Measurements from ENCODE around the gene CNTN1.
"Not testable (repeated sequence)": the region's sequence is repeated elsewhere in the genome, so short reads cannot be mapped to it uniquely, and the experiment has no call there.

Gene CNTN1

DNA sequence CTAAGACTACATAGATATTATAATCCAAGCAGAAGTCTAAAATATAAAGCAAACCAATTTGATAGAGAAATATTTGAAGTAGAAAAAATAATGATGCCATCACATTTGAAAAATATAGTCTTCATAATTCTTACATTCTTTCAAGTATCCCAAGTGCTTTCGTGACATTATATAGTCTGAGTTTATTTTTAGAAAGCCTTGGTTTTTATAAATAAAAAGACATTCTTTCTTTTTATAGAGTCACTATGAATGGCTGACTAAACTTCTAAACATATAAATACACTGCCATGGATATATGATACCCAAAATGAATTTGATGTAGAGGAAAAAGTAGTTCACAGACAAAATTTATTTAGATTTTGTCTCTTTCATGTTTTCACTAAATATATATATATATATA is 360.8 kb downstream of the CNTN1 start:
- DNase-seq: no peak

DNA sequence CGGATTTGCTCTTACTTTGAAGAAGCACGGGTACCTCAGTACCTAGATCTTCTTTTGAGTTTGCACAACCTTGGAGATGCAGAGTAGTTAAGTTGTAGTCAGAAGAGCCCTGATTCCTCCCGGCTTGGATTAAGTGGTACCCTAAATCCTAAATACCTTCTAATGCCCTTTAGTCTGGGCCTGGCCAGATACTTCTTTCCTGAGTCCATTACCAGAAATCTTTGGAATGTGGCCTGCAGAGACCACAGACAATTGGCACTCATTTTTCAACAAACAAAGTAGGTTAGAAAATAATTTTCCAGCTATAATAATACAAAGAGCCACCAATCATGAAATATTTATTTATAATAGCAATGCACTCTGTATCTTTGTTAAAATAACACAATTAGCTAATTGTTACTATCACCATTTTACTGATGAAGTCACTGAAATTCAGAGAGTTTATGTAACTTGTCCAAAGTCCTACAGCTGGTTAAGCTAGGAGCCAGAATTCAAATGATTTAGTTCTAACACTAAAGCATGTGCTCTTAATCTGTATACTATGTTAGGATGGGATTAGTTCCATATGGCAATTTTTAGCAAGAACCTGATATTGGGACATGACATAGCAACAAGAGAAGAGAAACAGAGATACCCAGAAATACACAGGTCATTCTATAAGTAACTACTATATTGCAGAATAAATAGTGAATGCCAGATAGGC is 363.8 kb downstream of the CNTN1 start:
- no peak for DNase-seq

GRCh38 chr12:41058266-41058665 is 366.0 kb downstream of the CNTN1 start:
- DNase-seq: no peak

DNA sequence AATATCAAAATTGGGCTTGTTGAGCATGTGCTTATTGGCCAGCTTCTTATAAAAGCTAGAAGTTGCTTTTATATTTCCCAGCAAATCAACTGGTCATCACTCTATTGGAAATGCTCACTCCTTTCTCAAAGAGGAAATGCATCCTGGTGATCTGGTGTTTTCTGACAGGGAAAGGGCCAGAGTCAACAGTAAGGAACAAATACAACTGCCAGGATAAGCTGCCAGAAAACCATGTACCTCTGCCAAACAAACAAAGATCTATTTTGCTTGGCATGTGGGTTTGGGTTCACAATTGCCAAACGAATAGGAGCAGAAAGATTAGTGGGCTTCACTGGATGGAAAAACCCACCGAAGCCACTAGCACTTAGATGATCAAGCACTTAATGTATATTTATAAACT is 369.0 kb downstream of the CNTN1 start:
- no peak for DNase-seq

DNA sequence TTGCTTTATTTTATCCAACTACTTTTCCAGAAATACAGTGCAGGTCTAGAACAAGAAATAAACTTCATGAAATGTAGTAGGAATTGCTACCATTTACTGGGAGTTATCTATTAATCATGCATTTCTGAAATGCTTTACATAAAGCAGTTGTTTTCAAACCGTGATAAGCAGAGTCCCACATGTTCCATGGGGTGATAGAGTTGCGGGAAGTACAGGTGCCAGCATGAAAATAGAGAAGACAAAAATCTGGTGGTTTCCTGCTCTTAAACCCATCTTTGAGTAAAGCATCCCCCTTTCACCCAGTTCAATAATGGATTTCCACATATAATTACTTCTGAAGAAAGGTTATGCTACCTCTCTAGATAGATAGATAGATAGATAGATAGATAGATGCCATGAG is 372.2 kb downstream of the CNTN1 start:
- no peak for DNase-seq

DNA sequence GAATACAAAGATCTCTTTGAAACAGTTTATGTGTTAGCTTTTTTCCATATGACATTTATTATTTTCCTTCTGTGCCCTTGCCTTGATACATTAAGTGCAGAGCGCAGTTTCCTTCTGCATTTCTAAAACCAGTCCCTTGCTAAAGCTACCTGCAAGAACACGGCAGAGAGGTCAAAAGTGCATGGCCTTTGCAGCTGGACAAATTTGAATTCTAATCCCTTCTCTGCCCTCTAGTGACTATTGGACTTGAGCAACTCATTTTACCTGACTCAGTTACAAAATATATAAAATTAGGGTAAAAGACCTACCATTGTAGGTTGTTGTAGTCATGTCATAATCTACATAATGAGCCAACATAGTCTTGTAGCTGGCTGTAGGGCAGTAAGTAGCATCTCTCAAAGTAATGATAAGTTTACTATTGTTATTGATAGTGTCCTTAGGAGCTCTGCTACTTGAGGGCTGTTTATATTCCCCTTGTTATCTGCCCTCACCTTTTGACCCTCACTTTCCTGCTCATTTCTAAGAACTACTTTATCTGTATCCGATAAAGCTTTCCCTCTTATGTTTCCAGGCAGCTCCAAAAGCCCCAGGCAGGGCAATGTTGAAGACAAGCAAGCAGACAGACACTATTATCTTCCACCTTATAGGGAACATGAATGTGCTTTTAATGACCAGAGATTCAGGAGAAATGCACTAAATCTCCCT is 375.9 kb downstream of the CNTN1 start:
- DNase-seq: no peak

- no peak for DNase-seq
Measured at GRCh38 chr12:41073633-41074472, 381.6 kb downstream of the CNTN1 start.

DNA sequence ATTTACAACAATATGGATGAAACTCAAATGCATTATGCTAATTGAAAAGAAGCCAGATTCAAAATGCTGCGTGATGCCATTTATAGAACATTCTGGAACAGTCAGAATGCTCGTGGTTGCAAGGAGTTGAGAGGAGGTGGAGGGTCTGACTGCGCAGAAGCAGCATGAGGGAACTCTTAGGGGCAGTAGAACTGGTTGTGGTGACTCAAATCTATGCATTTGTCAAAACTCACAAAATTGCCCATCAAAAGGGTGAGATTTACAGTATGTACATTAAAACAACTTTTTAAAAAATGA is 382.2 kb downstream of the CNTN1 start:
- DNase-seq: no peak

- no peak for DNase-seq
Measured at GRCh38 chr12:41076114-41076513, 383.9 kb downstream of the CNTN1 start.

- DNase-seq: not testable (repeated sequence)
Measured at GRCh38 chr12:41081241-41081640, 389.0 kb downstream of the CNTN1 start.

GRCh38 chr12:41089438-41089837 is 397.2 kb downstream of the CNTN1 start:
- DNase-seq: no peak

- no peak for DNase-seq
Measured at GRCh38 chr12:41092115-41092514, 399.9 kb downstream of the CNTN1 start.

GRCh38 chr12:41096797-41097196 is 404.6 kb downstream of the CNTN1 start:
- no peak for DNase-seq

DNA sequence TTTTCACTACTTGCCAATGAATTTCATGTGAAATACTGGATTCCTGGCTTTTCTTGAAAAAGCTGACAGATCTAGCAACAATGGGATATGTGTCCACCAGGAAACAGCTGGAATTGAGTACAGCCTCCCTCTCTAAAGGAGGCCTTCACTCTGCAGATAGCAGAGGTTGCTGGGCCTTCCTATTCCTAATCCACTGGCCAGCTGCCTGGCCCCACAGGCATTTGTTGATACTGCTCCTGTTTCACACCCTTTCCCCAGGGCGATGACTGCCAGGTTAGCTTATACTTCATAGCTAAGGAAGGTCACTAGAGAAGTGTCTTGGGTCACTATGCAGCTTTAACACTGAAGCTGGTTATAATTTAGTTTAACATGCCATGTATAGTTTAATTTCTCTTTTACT is 408.3 kb downstream of the CNTN1 start:
- DNase-seq: no peak

DNA sequence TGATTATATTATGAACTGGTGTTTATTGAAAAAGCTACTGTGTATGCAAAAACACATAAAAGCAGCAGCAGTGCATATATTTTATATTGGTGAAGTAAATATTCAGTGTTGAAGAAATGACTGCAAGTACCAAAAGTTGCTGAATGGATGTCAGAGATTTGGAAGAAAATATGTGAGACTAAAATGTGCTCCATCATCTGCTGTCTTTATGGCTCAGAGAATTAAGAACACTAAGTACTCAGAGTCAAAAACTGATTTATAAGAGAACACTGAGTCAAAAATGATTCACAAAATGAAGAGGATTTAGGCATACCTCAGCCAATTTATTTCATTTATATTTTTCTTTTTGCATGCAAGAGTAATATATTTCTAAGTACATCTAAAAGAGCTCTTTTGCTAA is 409.6 kb downstream of the CNTN1 start:
- no peak for DNase-seq

DNA sequence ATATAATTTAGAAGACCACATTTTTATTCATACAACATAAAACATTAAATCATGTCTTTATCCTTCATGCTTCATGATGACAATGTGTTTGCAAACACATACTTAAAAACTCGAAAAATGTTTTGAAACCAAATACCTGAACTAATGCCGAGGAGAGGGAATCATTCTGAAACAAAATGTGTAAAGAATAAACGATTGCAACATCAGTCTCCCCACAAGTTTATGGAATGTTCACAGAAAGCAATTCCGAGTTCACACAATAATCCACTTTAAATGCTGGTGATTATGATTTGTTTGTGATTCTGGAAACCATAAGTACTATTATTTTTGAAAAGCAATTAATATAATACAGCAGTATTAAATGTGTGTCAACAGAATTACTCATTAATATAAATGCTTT is 411.4 kb downstream of the CNTN1 start:
- DNase-seq: no peak

GRCh38 chr12:41106315-41106714 is 414.1 kb downstream of the CNTN1 start:
- DNase-seq: no peak

- DNase-seq: no peak
Measured at GRCh38 chr12:41108032-41108431, 415.8 kb downstream of the CNTN1 start.

- no peak for DNase-seq
Measured at GRCh38 chr12:41112903-41113302, 420.7 kb downstream of the CNTN1 start.

- no peak for DNase-seq
Measured at GRCh38 chr12:41120211-41120610, 428.0 kb downstream of the CNTN1 start.

DNA sequence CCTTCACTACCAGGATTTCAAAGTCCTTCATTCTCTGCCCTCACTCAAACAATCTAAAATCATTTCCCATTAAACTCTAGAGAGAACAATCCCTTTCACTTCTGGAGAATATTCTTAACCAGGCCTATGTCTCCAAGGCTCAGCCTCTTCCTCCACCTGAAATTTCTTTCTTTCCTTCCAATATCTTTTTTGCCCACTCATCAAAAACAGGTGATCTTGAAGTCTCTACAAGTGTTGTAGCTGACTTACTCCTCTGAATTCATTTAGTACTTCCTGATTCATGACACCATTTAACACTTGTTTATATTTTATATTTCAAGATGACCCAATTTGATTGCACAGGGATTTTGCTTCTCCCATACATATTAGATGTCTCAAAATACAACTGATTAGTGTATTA is 429.1 kb downstream of the CNTN1 start:
- no peak for DNase-seq

All from Kasumi-1 (cell line).